SH-SY5Y (cell line): Measurements from ENCODE around the gene SH2D3A.

ENCODE experiments used
- GATA2 ChIP-seq: IDR thresholded peaks from 2 replicates; pipeline ENCODE4 v1.6.1; 2011; ENCODE audit warnings: mild to moderate bottlenecking, low read depth, low read length
- GATA3 ChIP-seq: IDR thresholded peaks from 2 replicates; pipeline ENCODE4 v1.6.1; 2011; ENCODE audit warnings: low read depth, mild to moderate bottlenecking, low read length, moderate library complexity

- TF ChIP-seq GATA2 (no peak), GATA3 (no peak)
Measured at GRCh38 chr19:6797646-6798045, 30.4 kb upstream of the SH2D3A start.
